ENCODE data around the gene HNRNPAB.
"Not testable (repeated sequence)": the region's sequence is repeated elsewhere in the genome, so short reads cannot be mapped to it uniquely, and the experiment has no call there.

HNRNPAB gene

GRCh38 chr5:178230879-178231538, 26.7 kb downstream of the HNRNPAB start:
- peak; percentile 58 for DNase-seq (ENCODE audit: low spot score)

GRCh38 chr5:178231539-178232123, 27.3 kb downstream of the HNRNPAB start:
- no peak for DNase-seq (ENCODE audit: low spot score)

GRCh38 chr5:178232124-178232919, 28.0 kb downstream of the HNRNPAB start, which contains the start of gene PHYKPL:
Gene PHYKPL, minus strand, starts transcription at chr5:178232802. Its CDS starts 252 bp downstream, at chr5:178232550.
- DNase-seq (ENCODE audit: low spot score), result peak; percentile 90

GRCh38 chr5:178232920-178233429, 28.6 kb downstream of the HNRNPAB start:
- DNase-seq (ENCODE audit: low spot score), result no peak

- DNase-seq (ENCODE audit: low spot score), result no peak
These were observed 29.9 kb downstream of the HNRNPAB start for GRCh38 chr5:178234121-178234749.

- DNase-seq (ENCODE audit: low spot score), result peak; percentile 85
These were observed 30.6 kb downstream of the HNRNPAB start for GRCh38 chr5:178234750-178235587.

GRCh38 chr5:178235588-178235974, 31.2 kb downstream of the HNRNPAB start:
- no peak for DNase-seq (ENCODE audit: low spot score)

GRCh38 chr5:178236126-178236525, 31.8 kb downstream of the HNRNPAB start:
- no peak for DNase-seq (ENCODE audit: low spot score)

GRCh38 chr5:178236679-178237078, 32.3 kb downstream of the HNRNPAB start:
- DNase-seq (ENCODE audit: low spot score), result no peak

GRCh38 chr5:178237431-178238312, 33.3 kb downstream of the HNRNPAB start:
- DNase-seq (ENCODE audit: low spot score), result no peak

GRCh38 chr5:178238313-178238635, 33.9 kb downstream of the HNRNPAB start:
- no peak for DNase-seq (ENCODE audit: low spot score)

- DNase-seq (ENCODE audit: low spot score), result no peak
These were observed 34.6 kb downstream of the HNRNPAB start for GRCh38 chr5:178238711-178239592.

GRCh38 chr5:178239626-178240301, 35.4 kb downstream of the HNRNPAB start:
- DNase-seq (ENCODE audit: low spot score), result not testable (repeated sequence)

GRCh38 chr5:178240341-178240741, 36.0 kb downstream of the HNRNPAB start:
- no peak for DNase-seq (ENCODE audit: low spot score)

- no peak for DNase-seq (ENCODE audit: low spot score)
These were observed 36.4 kb downstream of the HNRNPAB start for GRCh38 chr5:178240766-178241165.

GRCh38 chr5:178241231-178241663, 36.9 kb downstream of the HNRNPAB start:
- no peak for DNase-seq (ENCODE audit: low spot score)

- no peak for DNase-seq (ENCODE audit: low spot score)
These were observed 37.4 kb downstream of the HNRNPAB start for GRCh38 chr5:178241688-178242231.

GRCh38 chr5:178242416-178242815, 38.1 kb downstream of the HNRNPAB start:
- DNase-seq (ENCODE audit: low spot score), result no peak

- peak; percentile 41 for DNase-seq (ENCODE audit: low spot score)
These were observed 40.2 kb downstream of the HNRNPAB start for GRCh38 chr5:178244576-178244975.
